ENCODE results near the gene GLYATL1B. TPM values are rescaled to one million over a fixed set of nuclear protein-coding genes. Genes with fewer than 3 reads are reported as not detected.
"Not testable (repeated sequence)": the region's sequence is repeated elsewhere in the genome, so short reads cannot be mapped to it uniquely, and the experiment has no call there.

Gene GLYATL1B, protein sequence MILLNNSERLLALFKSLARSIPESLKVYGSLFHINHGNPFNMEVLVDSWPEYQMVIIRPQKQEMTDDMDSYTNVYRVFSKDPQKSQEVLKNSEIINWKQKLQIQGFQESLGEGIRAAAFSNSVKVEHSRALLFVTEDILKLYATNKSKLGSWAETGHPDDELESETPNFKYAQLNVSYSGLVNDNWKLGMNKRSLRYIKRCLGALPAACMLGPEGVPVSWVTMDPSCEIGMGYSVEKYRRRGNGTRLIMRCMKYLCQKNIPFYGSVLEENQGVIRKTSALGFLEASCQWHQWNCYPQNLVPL
- polyA plus RNA-seq (2013): not detected in 2 replicates

GRCh38 chr11:59086007-59086406 lies at the start of gene GLYATL1B:
Gene GLYATL1B, plus strand, starts transcription at chr11:59086307. Its CDS starts 0 bp downstream, at chr11:59086307.
- no CpG with 5 or more reads among the region's 5 CpGs for WGBS (ENCODE audit: extremely low coverage, insufficient coverage, insufficient read length)
- not testable (repeated sequence) for H3K36me3 ChIP-seq (ENCODE audit: control insufficient read depth in 1 of 2, insufficient read depth in 2 of 2, low read length in 2 of 2); H3K4ac ChIP-seq (ENCODE audit: low read depth, low read length)

GRCh38 chr11:59036542-59036941 lies 49.6 kb upstream of the GLYATL1B start:
- H3K23ac ChIP-seq (ENCODE audit: low read length); H3K4me3 ChIP-seq (ENCODE audit: low read depth, low read length); H3K79me2 ChIP-seq (ENCODE audit: control insufficient read depth, insufficient read depth, low read length, poor library complexity); DNase-seq; H3K4ac ChIP-seq (ENCODE audit: low read depth, low read length); H3K27me3 ChIP-seq (ENCODE audit: insufficient read depth, low read length); H4K91ac ChIP-seq (ENCODE audit: low read depth, low read length); H3K4me2 ChIP-seq (ENCODE audit: low read length); H2BK12ac ChIP-seq (ENCODE audit: low read length); H3K36me3 ChIP-seq (ENCODE audit: control insufficient read depth in 1 of 2, insufficient read depth in 2 of 2, low read length in 2 of 2); H3K4me1 ChIP-seq (ENCODE audit: control insufficient read depth in 1 of 2, insufficient read depth in 2 of 2, low read length in 2 of 2); H3K79me1 ChIP-seq (ENCODE audit: low read length); H2AFZ ChIP-seq (ENCODE audit: insufficient read depth, low read length, poor library complexity); H4K8ac ChIP-seq (ENCODE audit: low read depth, low read length); H2BK5ac ChIP-seq (ENCODE audit: low read depth, low read length, poor library complexity); H3K14ac ChIP-seq (ENCODE audit: low read length); H2AK5ac ChIP-seq (ENCODE audit: low read length); H3K9me3 ChIP-seq (ENCODE audit: insufficient read depth, low read depth, low read length); H3K27ac ChIP-seq (ENCODE audit: low read depth, low read length); H3K9ac ChIP-seq (ENCODE audit: low read length); H2BK120ac ChIP-seq (ENCODE audit: insufficient read depth, low read length, poor library complexity); H4K12ac ChIP-seq (ENCODE audit: low read depth, low read length); H3K18ac ChIP-seq (ENCODE audit: low read length): not testable (repeated sequence)
- WGBS (ENCODE audit: extremely low coverage, insufficient coverage, insufficient read length): no CpG with 5 or more reads among the region's 2 CpGs

More at GRCh38 chr11:59086007-59086406, at the start of gene GLYATL1B:
- H2AK5ac ChIP-seq (ENCODE audit: low read length); H2AFZ ChIP-seq (ENCODE audit: insufficient read depth, low read length, poor library complexity); H3K4me1 ChIP-seq (ENCODE audit: control insufficient read depth in 1 of 2, insufficient read depth in 2 of 2, low read length in 2 of 2); H3K9me3 ChIP-seq (ENCODE audit: insufficient read depth, low read depth, low read length); H3K79me2 ChIP-seq (ENCODE audit: control insufficient read depth, insufficient read depth, low read length, poor library complexity); DNase-seq; H4K8ac ChIP-seq (ENCODE audit: low read depth, low read length); H3K79me1 ChIP-seq (ENCODE audit: low read length); H3K4me2 ChIP-seq (ENCODE audit: low read length); H3K9ac ChIP-seq (ENCODE audit: low read length); H2BK5ac ChIP-seq (ENCODE audit: low read depth, low read length, poor library complexity); H3K23ac ChIP-seq (ENCODE audit: low read length); H2BK12ac ChIP-seq (ENCODE audit: low read length); H3K4me3 ChIP-seq (ENCODE audit: low read depth, low read length); H3K18ac ChIP-seq (ENCODE audit: low read length); H3K27me3 ChIP-seq (ENCODE audit: insufficient read depth, low read length); H4K91ac ChIP-seq (ENCODE audit: low read depth, low read length); H3K14ac ChIP-seq (ENCODE audit: low read length); H4K12ac ChIP-seq (ENCODE audit: low read depth, low read length); H2BK120ac ChIP-seq (ENCODE audit: insufficient read depth, low read length, poor library complexity); H3K27ac ChIP-seq (ENCODE audit: low read depth, low read length): not testable (repeated sequence)

- not testable (repeated sequence) for H3K18ac ChIP-seq (ENCODE audit: low read length); H4K91ac ChIP-seq (ENCODE audit: low read depth, low read length); H4K8ac ChIP-seq (ENCODE audit: low read depth, low read length); H2BK120ac ChIP-seq (ENCODE audit: insufficient read depth, low read length, poor library complexity); H2BK5ac ChIP-seq (ENCODE audit: low read depth, low read length, poor library complexity); H3K27ac ChIP-seq (ENCODE audit: low read depth, low read length); H4K12ac ChIP-seq (ENCODE audit: low read depth, low read length); H2AFZ ChIP-seq (ENCODE audit: insufficient read depth, low read length, poor library complexity); H2BK12ac ChIP-seq (ENCODE audit: low read length); H3K4me3 ChIP-seq (ENCODE audit: low read depth, low read length); H3K23ac ChIP-seq (ENCODE audit: low read length); H3K27me3 ChIP-seq (ENCODE audit: insufficient read depth, low read length); H3K4ac ChIP-seq (ENCODE audit: low read depth, low read length); DNase-seq; H3K79me1 ChIP-seq (ENCODE audit: low read length); H3K4me2 ChIP-seq (ENCODE audit: low read length); H3K14ac ChIP-seq (ENCODE audit: low read length); H3K9ac ChIP-seq (ENCODE audit: low read length); H3K36me3 ChIP-seq (ENCODE audit: control insufficient read depth in 1 of 2, insufficient read depth in 2 of 2, low read length in 2 of 2); H3K4me1 ChIP-seq (ENCODE audit: control insufficient read depth in 1 of 2, insufficient read depth in 2 of 2, low read length in 2 of 2); H3K79me2 ChIP-seq (ENCODE audit: control insufficient read depth, insufficient read depth, low read length, poor library complexity); H3K9me3 ChIP-seq (ENCODE audit: insufficient read depth, low read depth, low read length); H2AK5ac ChIP-seq (ENCODE audit: low read length)
- no CpG with 5 or more reads among the region's 1 CpG for WGBS (ENCODE audit: extremely low coverage, insufficient coverage, insufficient read length)
These were observed 48.7 kb upstream of the GLYATL1B start for GRCh38 chr11:59037434-59037833.

- Histone ChIP-seq H3K36me3 (ENCODE audit: control insufficient read depth in 1 of 2, insufficient read depth in 2 of 2, low read length in 2 of 2) (no peaks in the 10 kb centered on the region), H3K14ac (ENCODE audit: low read length) (no peak overlapping the region), H4K12ac (ENCODE audit: low read depth, low read length) (no peak overlapping the region), H3K4me1 (ENCODE audit: control insufficient read depth in 1 of 2, insufficient read depth in 2 of 2, low read length in 2 of 2) (no peaks in the 10 kb centered on the region), H3K27me3 (ENCODE audit: insufficient read depth, low read length) (no peaks in the 10 kb centered on the region), H3K4me3 (ENCODE audit: low read depth, low read length) (no peak overlapping the region), H3K23ac (ENCODE audit: low read length) (no peak overlapping the region), H3K9me3 (ENCODE audit: insufficient read depth, low read depth, low read length) (no peaks in the 10 kb centered on the region), H2AK5ac (ENCODE audit: low read length) (no peak overlapping the region), H4K8ac (ENCODE audit: low read depth, low read length) (no peak overlapping the region), H2BK12ac (ENCODE audit: low read length) (no peak overlapping the region), H2AFZ (ENCODE audit: insufficient read depth, low read length, poor library complexity) (no peak overlapping the region), H2BK120ac (ENCODE audit: insufficient read depth, low read length, poor library complexity) (no peak overlapping the region), H2BK5ac (ENCODE audit: low read depth, low read length, poor library complexity) (no peak overlapping the region), H3K79me1 (ENCODE audit: low read length) (no peaks in the 10 kb centered on the region), H3K79me2 (ENCODE audit: control insufficient read depth, insufficient read depth, low read length, poor library complexity) (no peaks in the 10 kb centered on the region), H3K9ac (ENCODE audit: low read length) (no peak overlapping the region), H4K91ac (ENCODE audit: low read depth, low read length) (no peak overlapping the region), H3K27ac (ENCODE audit: low read depth, low read length) (no peak overlapping the region), H3K4ac (ENCODE audit: low read depth, low read length) (no peak overlapping the region), H3K4me2 (ENCODE audit: low read length) (no peak overlapping the region), H3K18ac (ENCODE audit: low read length) (no peak overlapping the region)
- WGBS (ENCODE audit: extremely low coverage, insufficient coverage, insufficient read length): no CpG with 5 or more reads among the region's 3 CpGs
- DNase-seq: no peak
These were observed 45.5 kb upstream of the GLYATL1B start for GRCh38 chr11:59040607-59041006.

Data from trophoblast cell (in vitro differentiated cells and primary cell).